HL-60 (cell line): ENCODE measurements around the gene EXOC2.

Experiments
- DNase-seq, 2 experiments: peaks; one replicate each; pipeline ENCODE4 v3.0.0-alpha.2; 2010 to 2020; ENCODE audit warnings: low read depth in 1 of 2, low spot score in 1 of 2
- H3K27ac ChIP-seq: fragments of 250-450 bp; sonication (Bioruptor Pico); replicated peaks from 2 replicates; pipeline ENCODE4 v1.5.1; 2020; ENCODE audit warnings: mild to moderate bottlenecking, moderate library complexity
- H3K27me3 ChIP-seq: fragments of 250-450 bp; sonication (Bioruptor Pico); 2 replicates; pipeline ENCODE4 v1.5.1; 2021; ENCODE audit warnings: mild to moderate bottlenecking, moderate library complexity; ENCODE audit not compliant: insufficient read depth, poor library complexity, severe bottlenecking
- H3K4me3 ChIP-seq: replicated peaks from 2 replicates; pipeline ENCODE4 v1.5.1; 2011; ENCODE audit warnings: mild to moderate bottlenecking, control low read depth, low read length; ENCODE audit not compliant: insufficient read depth
- GABPA ChIP-seq: IDR thresholded peaks from 2 replicates; pipeline ENCODE4 v1.6.1; 2012; ENCODE audit warnings: low read depth
- POLR2AphosphoS5 ChIP-seq: IDR thresholded peaks from 2 replicates; pipeline ENCODE4 v1.6.1; 2012; ENCODE audit warnings: low read depth
- SPI1 ChIP-seq: IDR thresholded peaks from 2 replicates; pipeline ENCODE4 v1.6.1; 2012; ENCODE audit warnings: low read depth, mild to moderate bottlenecking, borderline replicate concordance
- TF ChIP-seq, protein P1 (sequence below): IDR thresholded peaks from 2 replicates; pipeline ENCODE4 v1.6.1; 2012; ENCODE audit warnings: low read depth; ENCODE audit not compliant: insufficient replicate concordance
- TF ChIP-seq, protein P2 (sequence below): IDR thresholded peaks from one replicate; pipeline ENCODE4 v1.5.1; 2011; ENCODE audit warnings: low read length, control low read depth, inconsistent platforms; ENCODE audit not compliant: insufficient read depth

Gene EXOC2

DNA sequence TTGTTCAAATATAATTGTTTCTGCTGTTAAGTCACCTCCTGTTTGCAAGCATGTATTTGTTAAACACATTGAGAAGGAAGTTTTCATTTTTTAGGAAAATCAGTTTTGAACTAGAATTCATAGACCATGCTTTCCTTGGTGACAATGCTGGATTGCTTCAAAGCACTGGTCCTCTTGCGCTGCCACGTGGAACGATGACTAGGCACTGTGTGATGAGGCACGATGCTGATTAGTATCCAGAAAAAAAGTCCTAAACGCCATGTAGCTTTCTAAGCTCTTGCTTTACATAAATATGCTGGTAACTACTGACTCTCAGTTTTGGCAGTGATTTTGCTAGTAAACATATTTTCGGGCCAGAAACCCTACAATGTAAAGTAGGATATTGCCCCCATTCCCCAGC lies 11.1 kb upstream of the EXOC2 start:
- Histone ChIP-seq H3K27ac (no peak overlapping the region), H3K27me3 (peaks cover 24% of the 10 kb centered on the region), H3K4me3 (no peak overlapping the region)
- no peak for TF ChIP-seq GABPA
- no peak for DNase-seq

DNA sequence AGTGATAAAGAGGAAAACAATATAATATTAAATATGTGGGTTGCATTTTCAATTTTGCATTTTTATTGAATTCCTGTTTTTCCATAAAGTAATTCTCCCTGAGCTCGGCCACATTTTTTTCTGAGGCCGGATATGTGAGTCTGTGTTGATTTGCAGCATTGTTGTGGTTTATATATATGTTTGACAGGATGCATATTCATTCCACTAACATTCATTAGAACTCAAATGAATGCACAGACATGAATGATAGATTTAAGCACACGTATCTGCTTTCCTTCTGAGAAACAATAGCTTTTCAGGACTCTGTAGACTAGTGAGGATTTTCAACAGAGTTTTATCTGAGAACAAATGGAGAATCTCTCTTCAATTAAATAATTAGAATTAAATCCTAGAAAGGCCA lies 10.6 kb upstream of the EXOC2 start:
- H3K4me3 ChIP-seq: no peak overlapping the region
- no peak for DNase-seq
- H3K27me3 ChIP-seq: peaks cover 24% of the 10 kb centered on the region
- TF ChIP-seq POLR2AphosphoS5 (no peak), SPI1 (no peak)
- TF ChIP-seq, protein P1, sequence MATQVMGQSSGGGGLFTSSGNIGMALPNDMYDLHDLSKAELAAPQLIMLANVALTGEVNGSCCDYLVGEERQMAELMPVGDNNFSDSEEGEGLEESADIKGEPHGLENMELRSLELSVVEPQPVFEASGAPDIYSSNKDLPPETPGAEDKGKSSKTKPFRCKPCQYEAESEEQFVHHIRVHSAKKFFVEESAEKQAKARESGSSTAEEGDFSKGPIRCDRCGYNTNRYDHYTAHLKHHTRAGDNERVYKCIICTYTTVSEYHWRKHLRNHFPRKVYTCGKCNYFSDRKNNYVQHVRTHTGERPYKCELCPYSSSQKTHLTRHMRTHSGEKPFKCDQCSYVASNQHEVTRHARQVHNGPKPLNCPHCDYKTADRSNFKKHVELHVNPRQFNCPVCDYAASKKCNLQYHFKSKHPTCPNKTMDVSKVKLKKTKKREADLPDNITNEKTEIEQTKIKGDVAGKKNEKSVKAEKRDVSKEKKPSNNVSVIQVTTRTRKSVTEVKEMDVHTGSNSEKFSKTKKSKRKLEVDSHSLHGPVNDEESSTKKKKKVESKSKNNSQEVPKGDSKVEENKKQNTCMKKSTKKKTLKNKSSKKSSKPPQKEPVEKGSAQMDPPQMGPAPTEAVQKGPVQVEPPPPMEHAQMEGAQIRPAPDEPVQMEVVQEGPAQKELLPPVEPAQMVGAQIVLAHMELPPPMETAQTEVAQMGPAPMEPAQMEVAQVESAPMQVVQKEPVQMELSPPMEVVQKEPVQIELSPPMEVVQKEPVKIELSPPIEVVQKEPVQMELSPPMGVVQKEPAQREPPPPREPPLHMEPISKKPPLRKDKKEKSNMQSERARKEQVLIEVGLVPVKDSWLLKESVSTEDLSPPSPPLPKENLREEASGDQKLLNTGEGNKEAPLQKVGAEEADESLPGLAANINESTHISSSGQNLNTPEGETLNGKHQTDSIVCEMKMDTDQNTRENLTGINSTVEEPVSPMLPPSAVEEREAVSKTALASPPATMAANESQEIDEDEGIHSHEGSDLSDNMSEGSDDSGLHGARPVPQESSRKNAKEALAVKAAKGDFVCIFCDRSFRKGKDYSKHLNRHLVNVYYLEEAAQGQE: no peak
- H3K27ac ChIP-seq: no peak overlapping the region

DNA sequence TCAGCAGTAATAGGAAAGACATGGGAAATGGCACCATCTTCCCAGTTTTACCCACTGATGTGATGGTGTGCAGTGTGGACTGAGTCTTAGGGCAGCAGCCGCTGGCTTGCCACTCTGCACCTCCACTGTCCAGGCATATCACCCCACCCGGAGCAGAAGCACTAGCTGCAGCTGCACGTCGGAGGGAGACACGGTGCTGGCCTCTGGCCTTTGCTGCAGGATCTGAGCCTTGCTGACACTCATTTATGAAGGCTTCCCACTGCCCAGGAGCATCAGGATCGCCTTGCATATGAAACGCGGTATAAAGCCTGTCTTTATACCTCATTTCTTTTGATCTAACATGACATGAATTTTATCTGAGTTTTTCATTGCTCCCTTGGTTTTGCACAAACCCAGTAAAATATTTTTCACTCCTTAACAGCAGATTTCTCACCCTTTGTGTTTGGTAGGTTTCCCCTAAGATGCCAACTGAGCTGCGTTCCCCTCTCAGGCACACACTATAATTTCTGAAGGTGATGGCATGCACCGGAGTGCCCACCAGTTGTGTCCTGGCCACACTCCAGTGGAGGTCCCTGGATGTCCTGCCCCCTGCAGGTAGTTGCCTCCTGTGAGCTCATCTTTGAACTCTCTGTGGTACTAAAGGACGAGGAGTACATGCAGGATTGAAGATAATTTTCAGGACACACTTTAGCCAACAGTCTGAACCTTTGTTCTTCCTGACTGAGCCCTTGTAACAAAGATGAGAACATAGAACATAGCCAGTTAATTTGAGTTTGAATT lies 9.0 kb upstream of the EXOC2 start:
- DNase-seq: no peak
- TF ChIP-seq, protein P1: no peak
- TF ChIP-seq, protein P2, sequence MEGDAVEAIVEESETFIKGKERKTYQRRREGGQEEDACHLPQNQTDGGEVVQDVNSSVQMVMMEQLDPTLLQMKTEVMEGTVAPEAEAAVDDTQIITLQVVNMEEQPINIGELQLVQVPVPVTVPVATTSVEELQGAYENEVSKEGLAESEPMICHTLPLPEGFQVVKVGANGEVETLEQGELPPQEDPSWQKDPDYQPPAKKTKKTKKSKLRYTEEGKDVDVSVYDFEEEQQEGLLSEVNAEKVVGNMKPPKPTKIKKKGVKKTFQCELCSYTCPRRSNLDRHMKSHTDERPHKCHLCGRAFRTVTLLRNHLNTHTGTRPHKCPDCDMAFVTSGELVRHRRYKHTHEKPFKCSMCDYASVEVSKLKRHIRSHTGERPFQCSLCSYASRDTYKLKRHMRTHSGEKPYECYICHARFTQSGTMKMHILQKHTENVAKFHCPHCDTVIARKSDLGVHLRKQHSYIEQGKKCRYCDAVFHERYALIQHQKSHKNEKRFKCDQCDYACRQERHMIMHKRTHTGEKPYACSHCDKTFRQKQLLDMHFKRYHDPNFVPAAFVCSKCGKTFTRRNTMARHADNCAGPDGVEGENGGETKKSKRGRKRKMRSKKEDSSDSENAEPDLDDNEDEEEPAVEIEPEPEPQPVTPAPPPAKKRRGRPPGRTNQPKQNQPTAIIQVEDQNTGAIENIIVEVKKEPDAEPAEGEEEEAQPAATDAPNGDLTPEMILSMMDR: no peak
- TF ChIP-seq POLR2AphosphoS5: no peak
- TF ChIP-seq SPI1: no peak
- no peak for TF ChIP-seq GABPA
- Histone ChIP-seq H3K4me3 (no peak overlapping the region), H3K27ac (no peak overlapping the region), H3K27me3 (peaks cover 14% of the 10 kb centered on the region)

DNA sequence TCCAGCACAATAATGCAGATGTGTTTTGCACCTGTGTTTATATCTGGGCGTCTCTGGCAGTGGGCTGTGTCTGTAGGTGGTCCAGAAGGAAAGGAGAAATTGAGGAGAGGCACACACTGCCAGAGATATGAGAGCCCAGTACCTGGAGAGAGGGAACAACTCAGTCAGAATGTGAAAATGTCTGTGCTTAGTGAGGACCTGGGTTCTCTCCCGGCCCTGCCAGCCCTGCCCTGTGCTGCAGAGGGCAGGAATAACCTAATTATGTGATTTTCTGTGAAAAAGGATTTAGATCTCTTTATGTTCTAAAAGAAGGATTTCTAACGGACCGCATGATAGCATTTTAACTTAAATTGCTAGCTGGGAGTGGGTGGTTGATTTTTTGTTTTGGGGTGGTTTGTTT lies 8.3 kb upstream of the EXOC2 start:
- Histone ChIP-seq H3K27me3 (peaks cover 14% of the 10 kb centered on the region), H3K27ac (no peak overlapping the region), H3K4me3 (no peak overlapping the region)
- DNase-seq: no peak
- no peak for TF ChIP-seq GABPA
- TF ChIP-seq, protein P1: no peak
- TF ChIP-seq SPI1: no peak
- no peak for TF ChIP-seq POLR2AphosphoS5
- TF ChIP-seq, protein P2: no peak
